ENCODE results near the gene SZT2. TPM values are rescaled to one million over a fixed set of nuclear protein-coding genes. Genes with fewer than 3 reads are reported as not detected.

SZT2 gene
- total RNA-seq, 1 donor = 35.4 TPM

DNA sequence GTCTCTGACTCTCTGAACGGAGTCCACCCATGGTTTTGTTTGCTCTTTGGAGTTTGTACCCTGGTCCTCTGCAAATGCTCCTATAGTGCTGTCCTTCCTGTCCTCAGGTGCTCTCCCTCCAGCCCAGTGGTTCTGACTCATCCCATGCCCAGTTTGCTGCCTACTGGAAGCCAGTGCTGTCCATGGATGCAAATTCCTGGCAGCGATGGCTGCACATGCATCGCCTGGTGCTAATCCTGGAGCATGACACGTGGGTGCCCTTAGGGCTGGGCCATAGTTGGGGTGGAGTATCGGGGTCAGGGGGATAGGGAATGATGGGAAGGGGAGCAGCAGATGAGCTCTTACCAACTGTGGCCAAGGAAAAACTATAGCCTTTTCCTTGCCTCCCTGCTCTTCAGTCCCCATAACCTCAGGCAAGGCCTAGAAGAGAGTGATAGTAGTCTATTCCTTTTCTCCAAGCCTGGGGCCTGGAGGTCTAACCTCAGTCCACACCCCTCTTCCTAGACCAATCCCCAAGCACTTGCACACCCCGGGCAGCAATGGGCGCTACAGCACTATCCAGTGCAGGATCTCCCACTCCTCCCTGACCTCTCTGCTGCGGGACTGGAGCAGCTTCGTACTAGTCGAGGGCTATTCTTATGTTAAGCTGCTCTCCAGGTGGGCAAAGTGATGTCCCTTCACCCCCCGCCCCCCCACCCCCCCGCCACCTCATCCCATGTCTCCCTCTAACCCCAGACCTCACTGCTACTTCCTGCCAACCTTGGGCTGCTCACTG lies 32.5 kb downstream of the SZT2 start:
- no peak overlapping the region for H3K4me3 ChIP-seq (ENCODE audit: low read depth, low read length)
- TF ChIP-seq, protein P1, sequence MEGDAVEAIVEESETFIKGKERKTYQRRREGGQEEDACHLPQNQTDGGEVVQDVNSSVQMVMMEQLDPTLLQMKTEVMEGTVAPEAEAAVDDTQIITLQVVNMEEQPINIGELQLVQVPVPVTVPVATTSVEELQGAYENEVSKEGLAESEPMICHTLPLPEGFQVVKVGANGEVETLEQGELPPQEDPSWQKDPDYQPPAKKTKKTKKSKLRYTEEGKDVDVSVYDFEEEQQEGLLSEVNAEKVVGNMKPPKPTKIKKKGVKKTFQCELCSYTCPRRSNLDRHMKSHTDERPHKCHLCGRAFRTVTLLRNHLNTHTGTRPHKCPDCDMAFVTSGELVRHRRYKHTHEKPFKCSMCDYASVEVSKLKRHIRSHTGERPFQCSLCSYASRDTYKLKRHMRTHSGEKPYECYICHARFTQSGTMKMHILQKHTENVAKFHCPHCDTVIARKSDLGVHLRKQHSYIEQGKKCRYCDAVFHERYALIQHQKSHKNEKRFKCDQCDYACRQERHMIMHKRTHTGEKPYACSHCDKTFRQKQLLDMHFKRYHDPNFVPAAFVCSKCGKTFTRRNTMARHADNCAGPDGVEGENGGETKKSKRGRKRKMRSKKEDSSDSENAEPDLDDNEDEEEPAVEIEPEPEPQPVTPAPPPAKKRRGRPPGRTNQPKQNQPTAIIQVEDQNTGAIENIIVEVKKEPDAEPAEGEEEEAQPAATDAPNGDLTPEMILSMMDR (IDR thresholded peaks at IDR 0.05; ENCODE audit: insufficient read depth, low read depth, low read length) = no peak
- no peak for DNase-seq (ENCODE audit: low read depth)

DNA sequence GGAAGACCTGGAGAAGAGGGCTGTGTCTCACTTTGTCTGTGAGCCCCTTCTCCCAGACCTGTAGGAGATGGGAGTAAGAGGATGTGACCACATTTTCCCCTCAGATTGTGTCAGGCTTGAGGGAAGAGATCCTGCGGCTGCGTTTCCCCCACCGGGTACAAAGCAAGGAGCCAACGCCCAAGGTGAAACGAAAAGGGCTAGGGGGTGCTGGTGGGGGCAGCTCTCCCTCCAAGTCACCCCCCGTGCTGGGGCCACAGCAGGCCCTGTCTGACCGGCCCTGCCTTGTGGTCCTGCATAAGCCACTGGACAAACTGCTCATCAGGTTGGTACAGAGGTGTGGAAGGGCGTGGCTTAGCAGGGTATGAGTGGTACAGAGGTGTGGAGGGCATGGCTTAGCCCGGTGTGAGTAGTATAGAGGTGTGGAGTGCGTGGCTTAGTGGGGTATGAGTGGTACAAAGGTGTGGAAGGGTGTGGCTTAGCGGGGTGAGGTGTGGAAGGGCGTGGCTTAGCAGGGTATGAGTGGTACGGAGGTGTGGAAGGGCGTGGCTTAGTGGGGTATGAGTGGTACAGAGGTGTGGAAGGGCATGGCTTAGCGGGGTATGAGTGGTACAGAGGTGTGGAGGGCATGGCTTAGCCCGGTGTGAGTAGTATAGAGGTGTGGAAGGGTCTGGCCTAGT lies 33.4 kb downstream of the SZT2 start:
- no peak for DNase-seq (ENCODE audit: low read depth)
- H3K4me3 ChIP-seq (ENCODE audit: low read depth, low read length) = no peak overlapping the region
- TF ChIP-seq, protein P1 (IDR thresholded peaks at IDR 0.05; ENCODE audit: insufficient read depth, low read depth, low read length) = no peak

- H3K4me3 ChIP-seq (ENCODE audit: low read depth, low read length) = no peak overlapping the region
- TF ChIP-seq, protein P1 (IDR thresholded peaks at IDR 0.05; ENCODE audit: insufficient read depth, low read depth, low read length) = no peak
- no peak for DNase-seq (ENCODE audit: low read depth)
Measured at GRCh38 chr1:43423672-43424550, 34.2 kb downstream of the SZT2 start.

GRCh38 chr1:43425045-43425444 lies 35.3 kb downstream of the SZT2 start:
- TF ChIP-seq, protein P1 (IDR thresholded peaks at IDR 0.05; ENCODE audit: insufficient read depth, low read depth, low read length) = no peak
- no peak overlapping the region for H3K4me3 ChIP-seq (ENCODE audit: low read depth, low read length)
- no peak for DNase-seq (ENCODE audit: low read depth)

DNA sequence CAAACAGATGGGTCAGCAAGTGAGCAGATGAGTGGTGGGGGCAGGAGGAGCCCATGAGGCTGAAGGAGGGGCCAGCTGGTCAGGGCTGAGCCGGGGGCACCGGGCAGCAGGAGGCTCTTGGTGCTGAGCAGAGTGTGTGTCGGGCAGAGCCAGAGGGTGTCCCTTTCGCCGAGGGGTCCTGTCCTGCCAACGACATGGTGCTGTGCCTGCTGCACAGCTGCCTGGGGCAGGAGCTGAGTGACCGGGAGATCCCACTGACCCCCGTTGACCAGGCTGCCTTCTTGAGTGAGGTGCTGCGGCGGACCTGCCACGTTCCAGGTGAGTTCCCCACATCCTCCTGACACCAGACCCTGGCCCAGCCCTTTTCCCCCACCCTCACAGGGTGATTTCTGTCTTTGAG lies 36.5 kb downstream of the SZT2 start:
- no peak for DNase-seq (ENCODE audit: low read depth)
- TF ChIP-seq, protein P1 (IDR thresholded peaks at IDR 0.05; ENCODE audit: insufficient read depth, low read depth, low read length) = no peak
- H3K4me3 ChIP-seq (ENCODE audit: low read depth, low read length) = no peak overlapping the region

DNA sequence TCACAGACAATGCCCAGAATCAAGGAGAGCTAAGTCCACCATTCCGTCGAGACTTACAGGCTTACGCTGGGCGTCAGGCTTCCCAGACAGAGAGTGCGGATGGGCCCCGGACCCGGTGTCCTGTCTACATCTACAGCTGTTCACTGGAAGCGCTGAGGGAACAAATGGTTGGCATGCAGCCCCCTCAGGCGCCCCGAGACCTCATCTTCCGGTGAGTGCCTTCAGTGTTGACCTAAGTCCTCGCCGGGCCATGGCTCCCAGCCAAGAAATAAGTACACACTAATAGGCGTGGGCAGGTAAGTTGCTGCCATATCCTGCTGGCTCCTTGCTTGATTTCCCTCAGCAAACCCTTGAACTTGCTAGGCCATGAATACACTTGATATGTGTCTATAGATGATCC lies 37.8 kb downstream of the SZT2 start:
- DNase-seq (ENCODE audit: low read depth) = no peak
- no peak overlapping the region for H3K4me3 ChIP-seq (ENCODE audit: low read depth, low read length)
- TF ChIP-seq, protein P1 (IDR thresholded peaks at IDR 0.05; ENCODE audit: insufficient read depth, low read depth, low read length) = no peak

Measured in fibroblast of villous mesenchyme (primary cell).